Gastroesophageal sphincter (tissue), 4 donors: ENCODE measurements around the gene ADCK2. TPM values are rescaled to one million over a fixed set of nuclear protein-coding genes. Genes with fewer than 3 reads are reported as not detected.

ENCODE experiments used
- ATAC-seq: fragments of 150-250 bp; one replicate; pipeline ENCODE4 v1.9.1; 2016; ENCODE audit warnings: mild to moderate bottlenecking, moderate library complexity
- H3K27ac ChIP-seq, 4 donors: fragments of 200-600 bp; sonication (generic) in 3 of 4; 1 replicate in 3 of 4; 2 replicates in 1 of 4; pipeline ENCODE4 v1.5.1; 2016 to 2019
- H3K27me3 ChIP-seq: fragments of 200-600 bp; sonication (generic); one replicate; pipeline ENCODE4 v1.5.1; 2019
- H3K36me3 ChIP-seq, 2 donors: fragments of 200-600 bp; sonication (generic); one replicate each; pipeline ENCODE4 v1.5.1; 2019; ENCODE audit warnings: control low read depth in 1 of 2
- H3K4me1 ChIP-seq, 3 donors: fragments of 200-600 bp; sonication (generic); 1 replicate in 2 of 3; 2 replicates in 1 of 3; pipeline ENCODE4 v1.5.1; 2016 to 2019; ENCODE audit warnings: control low read depth in 2 of 3
- H3K4me3 ChIP-seq, 2 donors: fragments of 200-600 bp; sonication (generic); one replicate each; pipeline ENCODE4 v1.5.1; 2019; ENCODE audit warnings: mild to moderate bottlenecking in 1 of 2, moderate library complexity in 1 of 2
- H3K9me3 ChIP-seq, 3 donors: fragments of 200-600 bp; sonication (generic); one replicate each; pipeline ENCODE4 v1.5.1; 2017 to 2019; ENCODE audit warnings: control low read depth in 2 of 3
- CTCF ChIP-seq, 4 experiments: fragments of 200-600 bp in 2 of 4; fragments of 450-650 bp in 2 of 4; sonication (generic) in 1 of 4; IDR thresholded peaks; one replicate each; pipeline ENCODE4 v1.5.1; 2017 to 2019; ENCODE audit warnings: antibody characterized with exemption in 4 of 4, mild to moderate bottlenecking in 2 of 4, moderate library complexity in 2 of 4
- EP300 ChIP-seq: sonication (generic); formaldehyde crosslinking; IDR thresholded peaks from one replicate; pipeline ENCODE4 v1.6.1; 2017; ENCODE audit warnings: antibody characterized with exemption, mild to moderate bottlenecking
- POLR2A ChIP-seq, 2 donors: fragments of 450-650 bp; IDR thresholded peaks; one replicate each; pipeline ENCODE4 v1.6.1; 2017; ENCODE audit warnings: antibody characterized with exemption in 2 of 2, mild to moderate bottlenecking in 2 of 2, moderate library complexity in 1 of 2
- POLR2AphosphoS5 ChIP-seq: sonication (generic); formaldehyde crosslinking; IDR thresholded peaks from one replicate; pipeline ENCODE4 v1.6.1; 2017; ENCODE audit warnings: antibody characterized with exemption
- WGBS, 2 donors: methylation state at CpG; one replicate each; pipeline ENCODE4 v1.1.5; 2018; ENCODE audit warnings: low coverage in 1 of 2; 5-methylcytosine and 5-hydroxymethylcytosine counted together
- total RNA-seq, 4 donors: library from RNA; depleted of rRNA; stranded (reverse); fragments of >200 nt; gene quantifications; one replicate each; pipeline ENCODE4 v1.1.0, GENCODE V29; 2016

The ADCK2 gene
- total RNA-seq, 4 donors from 2014 or later, result 14.5 to 33.4 (median 22.4) TPM

DNA sequence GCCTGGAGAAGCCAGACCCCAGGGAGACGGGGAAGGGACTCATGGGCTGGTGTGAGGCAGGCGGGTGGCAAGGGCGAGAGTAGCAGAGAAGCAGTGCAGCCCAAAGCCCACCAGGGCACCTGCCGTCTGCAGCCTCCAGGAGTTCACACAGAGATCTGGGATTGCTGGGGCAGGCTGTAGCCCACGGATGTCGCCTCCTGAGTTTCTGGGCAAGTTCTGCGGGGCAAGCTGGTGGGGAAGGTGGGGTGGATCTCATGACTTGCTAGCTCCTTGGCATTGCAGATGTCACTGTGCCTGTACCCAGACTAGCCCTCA lies 6.0 kb downstream of the ADCK2 start:
- peaks cover 0 to 29% (median 5%) of the 10 kb centered on the region in 3 donors for H3K4me1 ChIP-seq
- no peak overlapping the region for H3K4me3 ChIP-seq
- no peak for ATAC-seq
- H3K27me3 ChIP-seq, result no peaks in the 10 kb centered on the region
- no peak overlapping the region for H3K27ac ChIP-seq
- TF ChIP-seq POLR2AphosphoS5, result no peak
- TF ChIP-seq EP300, result no peak
- TF ChIP-seq POLR2A (IDR thresholded peaks at IDR 0.05), result no peak
- no peak for TF ChIP-seq CTCF (IDR thresholded peaks at IDR 0.05)
- peaks cover 0 to 74% of the 10 kb centered on the region in 2 donors for H3K36me3 ChIP-seq
- 95 to 100% methylated on average over 1 to 6 of the region's 7 CpGs for WGBS, 2 donors
- no peaks in the 10 kb centered on the region for H3K9me3 ChIP-seq

DNA sequence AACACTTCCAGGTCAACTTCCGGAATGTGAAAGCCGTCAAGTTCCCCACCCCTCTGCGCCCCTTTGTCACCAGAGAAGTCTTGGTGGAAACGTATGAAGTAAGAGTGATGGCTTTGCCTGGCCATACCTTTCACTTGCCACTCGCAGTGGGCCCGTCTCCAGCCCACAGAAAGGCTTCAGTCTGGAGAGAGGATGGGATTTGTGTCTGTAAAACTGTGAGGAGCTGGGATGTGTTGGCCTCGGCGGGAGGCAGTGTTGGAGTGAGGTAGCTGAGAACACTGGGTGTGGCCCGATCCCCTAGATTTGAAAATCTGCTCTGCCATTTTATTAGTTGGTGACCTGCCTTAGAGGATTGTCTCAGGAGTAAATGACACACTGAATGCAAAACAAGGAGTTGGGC lies 6.4 kb downstream of the ADCK2 start:
- Histone ChIP-seq H3K4me3 (no peak overlapping the region), H3K27me3 (no peaks in the 10 kb centered on the region), H3K27ac (no peak overlapping the region), H3K36me3 (peaks cover 0 to 78% of the 10 kb centered on the region in 2 donors), H3K9me3 (no peaks in the 10 kb centered on the region), H3K4me1 (peaks cover 0 to 25% (median 5%) of the 10 kb centered on the region in 3 donors)
- TF ChIP-seq POLR2AphosphoS5, result no peak
- TF ChIP-seq CTCF (IDR thresholded peaks at IDR 0.05), result no peak
- no peak for TF ChIP-seq POLR2A (IDR thresholded peaks at IDR 0.05)
- ATAC-seq, result no peak
- 91 to 94% methylated on average over 4 to 8 of the region's 9 CpGs for WGBS, 2 donors

DNA sequence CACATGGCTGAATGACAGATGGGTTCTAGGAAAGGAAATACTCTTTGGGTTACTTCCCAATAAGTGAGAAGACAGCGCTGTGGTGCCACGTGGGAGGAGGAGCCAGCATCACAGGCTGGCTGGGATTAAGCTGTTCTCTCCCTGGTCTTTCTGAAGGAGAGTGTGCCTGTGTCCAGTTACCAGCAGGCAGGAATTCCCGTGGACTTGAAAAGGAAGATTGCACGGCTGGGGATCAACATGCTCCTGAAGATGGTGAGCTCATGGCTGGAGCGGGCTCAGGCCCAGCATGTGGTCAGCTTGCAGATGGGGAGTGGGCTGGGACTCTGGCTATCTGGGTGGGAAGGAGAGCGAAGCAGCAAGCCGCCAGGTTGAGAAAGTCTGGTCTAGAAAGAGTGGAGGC lies 8.1 kb downstream of the ADCK2 start:
- H3K4me3 ChIP-seq, result no peak overlapping the region
- WGBS, 2 donors, result 88 to 100% methylated on average over 2 to 6 of the region's 7 CpGs
- peaks cover 0 to 95% of the 10 kb centered on the region in 2 donors for H3K36me3 ChIP-seq
- ATAC-seq, result no peak
- H3K4me1 ChIP-seq, result peaks cover 0 to 8% (median 0%) of the 10 kb centered on the region in 3 donors
- TF ChIP-seq EP300 (no peak), CTCF (IDR thresholded peaks at IDR 0.05) (no peak), POLR2AphosphoS5 (no peak), POLR2A (IDR thresholded peaks at IDR 0.05) (no peak)
- H3K27ac ChIP-seq, result no peak overlapping the region
- H3K27me3 ChIP-seq, result no peaks in the 10 kb centered on the region
- no peaks in the 10 kb centered on the region for H3K9me3 ChIP-seq

- Histone ChIP-seq H3K4me1 (no peaks in the 10 kb centered on the region), H3K9me3 (no peaks in the 10 kb centered on the region), H3K4me3 (no peak overlapping the region), H3K27ac (no peak overlapping the region), H3K36me3 (peaks cover 0 to 96% of the 10 kb centered on the region in 2 donors), H3K27me3 (no peaks in the 10 kb centered on the region)
- ATAC-seq, result no peak
- TF ChIP-seq POLR2AphosphoS5 (no peak), POLR2A (IDR thresholded peaks at IDR 0.05) (no peak), CTCF (IDR thresholded peaks at IDR 0.05) (no peak), EP300 (no peak)
- 100% methylated on average over 1 of the region's 3 CpGs; no CpG with 5 or more reads in 1 of the 2 donors for WGBS, 2 donors
These were observed 9.0 kb downstream of the ADCK2 start for GRCh38 chr7:140681766-140682165.

- Histone ChIP-seq H3K27ac (no peak overlapping the region), H3K9me3 (no peaks in the 10 kb centered on the region), H3K4me1 (no peaks in the 10 kb centered on the region), H3K4me3 (no peak overlapping the region), H3K36me3 (peaks cover 0 to 98% of the 10 kb centered on the region in 2 donors), H3K27me3 (no peaks in the 10 kb centered on the region)
- no peak for ATAC-seq
- 80% methylated on average over 1 of the region's 3 CpGs; no CpG with 5 or more reads in 1 of the 2 donors for WGBS, 2 donors
- TF ChIP-seq CTCF (IDR thresholded peaks at IDR 0.05) (no peak), POLR2A (IDR thresholded peaks at IDR 0.05) (no peak), POLR2AphosphoS5 (no peak), EP300 (no peak)
These were observed 10.9 kb downstream of the ADCK2 start for GRCh38 chr7:140683657-140684056.
